Neural progenitor cell (in vitro differentiated cells): Measurements from ENCODE around the gene PKN1. TPM values are rescaled to one million over a fixed set of nuclear protein-coding genes. Genes with fewer than 3 reads are reported as not detected.

Experiments used
- DNase-seq: peaks from one replicate; pipeline ENCODE4 v3.0.0-alpha.2; 2016; ENCODE audit warnings: low spot score
- H2AFZ ChIP-seq: fragments of 200-600 bp; sonication (generic); replicated peaks from 2 replicates; pipeline ENCODE4 v1.6.1; 2016; ENCODE audit warnings: antibody characterized with exemption
- H3F3A ChIP-seq: fragments of 200-600 bp; sonication (generic); 2 replicates; pipeline ENCODE4 v1.6.1; 2016; ENCODE audit warnings: antibody characterized with exemption, low read depth
- H3K27ac ChIP-seq: fragments of 200-600 bp; sonication (generic); 2 replicates; pipeline ENCODE4 v1.5.1; 2016; ENCODE audit warnings: mild to moderate bottlenecking
- H3K27me3 ChIP-seq: fragments of 200-600 bp; sonication (generic); 2 replicates; pipeline ENCODE4 v1.6.1; 2016; ENCODE audit warnings: mild to moderate bottlenecking, moderate library complexity
- H3K36me3 ChIP-seq: fragments of 200-600 bp; sonication (generic); 2 replicates; pipeline ENCODE4 v1.5.1; 2016
- H3K4me1 ChIP-seq: fragments of 200-600 bp; sonication (generic); 2 replicates; pipeline ENCODE4 v1.6.1; 2016; ENCODE audit warnings: mixed run types
- H3K4me2 ChIP-seq: fragments of 200-600 bp; sonication (generic); 2 replicates; pipeline ENCODE4 v1.6.1; 2016
- H3K4me3 ChIP-seq: fragments of 200-600 bp; sonication (generic); 2 replicates; pipeline ENCODE4 v1.5.1; 2016
- H3K79me2 ChIP-seq: fragments of 200-600 bp; sonication (generic); 2 replicates; pipeline ENCODE4 v1.6.1; 2016; ENCODE audit warnings: low read depth
- H3K9ac ChIP-seq: fragments of 200-600 bp; sonication (generic); 2 replicates; pipeline ENCODE4 v1.6.1; 2016
- H3K9me3 ChIP-seq: fragments of 200-600 bp; sonication (generic); 2 replicates; pipeline ENCODE4 v1.5.1; 2016; ENCODE audit warnings: low read depth
- H4K20me1 ChIP-seq: fragments of 200-600 bp; sonication (generic); 2 replicates; pipeline ENCODE4 v1.6.1; 2016; ENCODE audit warnings: low read depth
- H3K27ac Mint-ChIP-seq: 3 replicates; pipeline ENCODE4 v1.8.0; 2021; ENCODE audit warnings: mixed read lengths
- H3K27me3 Mint-ChIP-seq: 2 replicates; pipeline ENCODE4 v1.8.0; 2022; ENCODE audit warnings: low read depth, mild to moderate bottlenecking, inconsistent platforms, moderate library complexity, mixed read lengths; ENCODE audit not compliant: insufficient read depth
- H3K36me3 Mint-ChIP-seq: 3 replicates; pipeline ENCODE4 v1.8.0; 2021; ENCODE audit warnings: mixed read lengths
- H3K4me1 Mint-ChIP-seq: 3 replicates; pipeline ENCODE4 v1.8.0; 2021; ENCODE audit warnings: mixed read lengths
- H3K4me3 Mint-ChIP-seq: 3 replicates; pipeline ENCODE4 v1.8.0; 2021; ENCODE audit warnings: mild to moderate bottlenecking, moderate library complexity, mixed read lengths
- H3K9me3 Mint-ChIP-seq: 3 replicates; pipeline ENCODE4 v1.8.0; 2020; ENCODE audit warnings: mixed read lengths
- EZH2 ChIP-seq: fragments of 200-600 bp; sonication (generic); IDR thresholded peaks from 2 replicates; pipeline ENCODE4 v1.6.1; 2017; ENCODE audit warnings: antibody characterized with exemption, mild to moderate bottlenecking, moderate library complexity
- EZH2phosphoT487 ChIP-seq: fragments of 200-600 bp; sonication (generic); IDR thresholded peaks from 2 replicates; pipeline ENCODE4 v1.6.1; 2017; ENCODE audit warnings: antibody characterized with exemption
- total RNA-seq: library from RNA; depleted of rRNA; stranded (reverse); fragments of >200 nt; gene quantifications from 2 replicates; pipeline ENCODE4 v1.2.3, GENCODE V29; 2015; ENCODE audit warnings: low replicate concordance
- TF ChIP-seq, protein P1 (sequence below): fragments of 200-600 bp; sonication (generic); IDR thresholded peaks from 2 replicates; pipeline ENCODE4 v1.5.1; 2017; ENCODE audit warnings: antibody characterized with exemption, mild to moderate bottlenecking

PKN1 gene
- total RNA-seq, 1 donor from 2014 or later: 29.0 TPM

DNA sequence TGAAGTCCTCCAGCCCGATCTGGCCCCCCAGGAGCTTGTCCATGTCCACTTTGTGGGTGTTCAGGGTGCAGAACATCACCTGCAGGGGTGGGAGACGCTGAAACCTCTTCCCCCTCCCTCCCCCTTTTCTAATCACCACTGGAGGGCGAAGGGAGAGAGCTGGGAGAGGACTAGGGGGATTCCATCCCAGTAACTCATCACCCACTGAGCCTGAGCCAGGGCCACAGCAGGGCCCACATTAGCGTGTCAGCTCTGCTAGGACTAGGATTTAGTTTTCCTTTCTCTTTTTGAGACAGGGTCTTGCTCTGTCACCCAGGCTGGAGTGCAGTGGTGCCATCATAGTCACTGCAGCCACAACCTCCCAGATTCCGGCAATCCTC lies 47.6 kb downstream of the PKN1 start:
- H3K27ac Mint-ChIP-seq: no peak overlapping the region
- H3K36me3 ChIP-seq: no peaks in the 10 kb centered on the region
- no peak overlapping the region for H3K4me3 Mint-ChIP-seq
- TF ChIP-seq, protein P1, sequence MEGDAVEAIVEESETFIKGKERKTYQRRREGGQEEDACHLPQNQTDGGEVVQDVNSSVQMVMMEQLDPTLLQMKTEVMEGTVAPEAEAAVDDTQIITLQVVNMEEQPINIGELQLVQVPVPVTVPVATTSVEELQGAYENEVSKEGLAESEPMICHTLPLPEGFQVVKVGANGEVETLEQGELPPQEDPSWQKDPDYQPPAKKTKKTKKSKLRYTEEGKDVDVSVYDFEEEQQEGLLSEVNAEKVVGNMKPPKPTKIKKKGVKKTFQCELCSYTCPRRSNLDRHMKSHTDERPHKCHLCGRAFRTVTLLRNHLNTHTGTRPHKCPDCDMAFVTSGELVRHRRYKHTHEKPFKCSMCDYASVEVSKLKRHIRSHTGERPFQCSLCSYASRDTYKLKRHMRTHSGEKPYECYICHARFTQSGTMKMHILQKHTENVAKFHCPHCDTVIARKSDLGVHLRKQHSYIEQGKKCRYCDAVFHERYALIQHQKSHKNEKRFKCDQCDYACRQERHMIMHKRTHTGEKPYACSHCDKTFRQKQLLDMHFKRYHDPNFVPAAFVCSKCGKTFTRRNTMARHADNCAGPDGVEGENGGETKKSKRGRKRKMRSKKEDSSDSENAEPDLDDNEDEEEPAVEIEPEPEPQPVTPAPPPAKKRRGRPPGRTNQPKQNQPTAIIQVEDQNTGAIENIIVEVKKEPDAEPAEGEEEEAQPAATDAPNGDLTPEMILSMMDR: no peak
- TF ChIP-seq EZH2: no peak
- no peak for TF ChIP-seq EZH2phosphoT487
- no peak for DNase-seq
- no peak overlapping the region for H3K9ac ChIP-seq
- H3K4me2 ChIP-seq: no peak overlapping the region
- H3K27me3 Mint-ChIP-seq: peaks cover 7% of the 10 kb centered on the region
- H2AFZ ChIP-seq: no peak overlapping the region
- peaks cover 8% of the 10 kb centered on the region for H3K36me3 Mint-ChIP-seq
- peaks cover under 1% of the 10 kb centered on the region for H3K79me2 ChIP-seq
- no peaks in the 10 kb centered on the region for H3K9me3 ChIP-seq
- H3K4me1 Mint-ChIP-seq: peaks cover 10% of the 10 kb centered on the region
- H3K27me3 ChIP-seq: no peaks in the 10 kb centered on the region
- H3K9me3 Mint-ChIP-seq: no peaks in the 10 kb centered on the region
- peaks cover 4% of the 10 kb centered on the region for H3F3A ChIP-seq
- H3K27ac ChIP-seq: no peak overlapping the region
- H3K4me1 ChIP-seq: peaks cover 7% of the 10 kb centered on the region
- H4K20me1 ChIP-seq: peaks cover 25% of the 10 kb centered on the region
- no peak overlapping the region for H3K4me3 ChIP-seq

DNA sequence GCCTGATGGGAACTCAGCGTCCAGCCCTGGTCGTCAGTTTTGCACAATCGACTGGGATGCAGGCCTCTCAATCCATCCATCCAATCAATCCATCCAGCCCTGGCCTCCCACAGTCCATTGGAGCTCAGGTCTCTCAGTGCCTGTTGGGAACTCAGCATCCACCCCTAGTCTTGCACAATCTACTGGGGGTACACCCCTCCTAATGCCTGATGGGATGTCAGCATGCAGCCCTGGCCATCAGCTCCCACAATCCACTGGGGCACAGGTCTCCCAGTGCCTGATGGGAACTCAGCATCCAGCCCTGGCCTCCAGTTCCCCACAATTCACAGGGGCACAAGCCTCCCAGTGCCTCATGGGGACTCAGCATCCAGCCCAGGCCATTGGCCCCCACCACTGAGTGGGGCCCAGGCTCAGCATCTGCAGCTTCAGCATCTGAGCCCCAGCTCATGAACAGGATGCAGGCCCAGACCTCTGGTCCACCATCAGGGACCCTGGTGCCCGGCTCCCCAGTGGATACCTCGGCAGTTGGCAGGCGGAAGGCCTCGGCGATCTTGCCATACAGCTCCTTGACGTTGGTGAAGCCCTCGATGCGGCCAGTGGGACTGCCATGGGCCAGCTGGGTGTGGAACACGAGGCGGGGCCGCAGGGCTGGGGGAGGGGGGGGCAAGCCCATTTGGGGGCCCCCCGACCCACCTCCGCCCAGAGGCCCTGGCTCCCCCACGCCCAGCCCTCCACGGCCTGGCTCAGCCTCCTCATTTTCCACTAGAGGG lies 49.3 kb downstream of the PKN1 start:
- H3F3A ChIP-seq: peaks cover 8% of the 10 kb centered on the region
- Mint-ChIP-seq H3K4me3 (no peak overlapping the region), H3K36me3 (peaks cover 10% of the 10 kb centered on the region), H3K9me3 (no peaks in the 10 kb centered on the region), H3K27ac (no peak overlapping the region), H3K4me1 (peaks cover 4% of the 10 kb centered on the region), H3K27me3 (peaks cover 5% of the 10 kb centered on the region)
- no peaks in the 10 kb centered on the region for H3K9me3 ChIP-seq
- H3K36me3 ChIP-seq: no peaks in the 10 kb centered on the region
- H2AFZ ChIP-seq: no peak overlapping the region
- no peak overlapping the region for H3K4me3 ChIP-seq
- no peak overlapping the region for H3K9ac ChIP-seq
- H3K27ac ChIP-seq: no peak overlapping the region
- no peak for DNase-seq
- peaks cover 37% of the 10 kb centered on the region for H4K20me1 ChIP-seq
- H3K27me3 ChIP-seq: no peaks in the 10 kb centered on the region
- H3K79me2 ChIP-seq: peaks cover 6% of the 10 kb centered on the region
- no peak for TF ChIP-seq EZH2
- TF ChIP-seq EZH2phosphoT487: no peak
- TF ChIP-seq, protein P1: no peak
- peaks cover 3% of the 10 kb centered on the region for H3K4me1 ChIP-seq
- no peak overlapping the region for H3K4me2 ChIP-seq

DNA sequence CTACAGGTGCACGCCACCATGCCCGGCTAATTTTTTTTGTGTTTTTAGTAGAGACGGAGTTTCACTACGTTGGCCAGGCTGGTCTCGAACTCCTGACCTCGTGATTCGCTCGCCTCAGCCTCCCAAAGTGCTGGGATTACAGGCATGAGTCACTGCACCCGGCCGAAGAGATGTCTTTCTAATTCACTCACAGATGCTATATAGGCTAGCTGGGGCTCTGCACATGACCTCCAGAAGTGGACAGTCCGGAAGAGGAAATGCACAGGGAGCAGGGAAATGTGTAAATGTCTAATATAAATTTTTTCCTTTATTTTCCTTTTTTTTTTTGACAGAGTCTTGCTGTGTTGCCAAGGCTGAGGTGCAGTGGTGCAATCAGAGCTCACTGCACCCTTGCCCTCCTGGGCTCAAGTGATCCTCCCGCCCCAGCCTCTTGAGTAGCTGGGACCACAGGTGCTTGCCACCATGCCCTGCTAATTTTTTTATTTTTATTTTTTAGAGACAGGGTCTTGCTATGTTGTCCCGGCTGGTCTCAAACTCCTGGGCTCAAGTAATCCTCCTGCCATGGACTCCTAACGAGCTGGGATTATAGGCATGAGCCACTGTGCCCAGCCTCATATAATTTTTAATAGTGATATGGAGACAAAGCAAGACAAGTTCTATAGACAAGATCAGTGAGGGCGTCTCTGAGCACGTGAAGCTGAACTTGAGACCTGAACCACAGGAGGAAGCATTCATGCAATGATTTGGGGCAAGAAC lies 54.4 kb downstream of the PKN1 start:
- H3K4me1 ChIP-seq: no peaks in the 10 kb centered on the region
- H3K4me3 ChIP-seq: no peak overlapping the region
- peaks cover 17% of the 10 kb centered on the region for H4K20me1 ChIP-seq
- H3K9me3 ChIP-seq: no peaks in the 10 kb centered on the region
- Mint-ChIP-seq H3K27me3 (peaks cover 1% of the 10 kb centered on the region), H3K9me3 (no peaks in the 10 kb centered on the region), H3K4me3 (no peak overlapping the region), H3K36me3 (peaks cover 23% of the 10 kb centered on the region), H3K27ac (no peak overlapping the region), H3K4me1 (peaks cover 4% of the 10 kb centered on the region)
- H3K27ac ChIP-seq: no peak overlapping the region
- H3K36me3 ChIP-seq: no peaks in the 10 kb centered on the region
- DNase-seq: no peak
- no peaks in the 10 kb centered on the region for H3K27me3 ChIP-seq
- H3K9ac ChIP-seq: no peak overlapping the region
- H2AFZ ChIP-seq: no peak overlapping the region
- peaks cover 8% of the 10 kb centered on the region for H3F3A ChIP-seq
- TF ChIP-seq EZH2phosphoT487 (no peak), EZH2 (no peak)
- TF ChIP-seq, protein P1: no peak
- H3K79me2 ChIP-seq: peaks cover 9% of the 10 kb centered on the region
- H3K4me2 ChIP-seq: no peak overlapping the region
